Peyer's patch (tissue), 4 donors: Measurements from ENCODE around the gene MGAT3.

ENCODE experiments used
- POLR2A ChIP-seq, 2 donors: fragments of 450-650 bp; IDR thresholded peaks; one replicate each; pipeline ENCODE4 v1.5.1; 2017; ENCODE audit warnings: antibody characterized with exemption in 2 of 2, mild to moderate bottlenecking in 2 of 2, moderate library complexity in 2 of 2
- TF ChIP-seq, protein P1 (sequence below), 6 experiments: fragments of 450-650 bp in 4 of 6; fragments of 200-600 bp in 2 of 6; sonication (generic) in 1 of 6; IDR thresholded peaks; one replicate each; pipeline ENCODE4 v1.5.1; 2017 to 2019; ENCODE audit warnings: antibody characterized with exemption in 6 of 6, mild to moderate bottlenecking in 3 of 6, moderate library complexity in 1 of 6

DNA sequence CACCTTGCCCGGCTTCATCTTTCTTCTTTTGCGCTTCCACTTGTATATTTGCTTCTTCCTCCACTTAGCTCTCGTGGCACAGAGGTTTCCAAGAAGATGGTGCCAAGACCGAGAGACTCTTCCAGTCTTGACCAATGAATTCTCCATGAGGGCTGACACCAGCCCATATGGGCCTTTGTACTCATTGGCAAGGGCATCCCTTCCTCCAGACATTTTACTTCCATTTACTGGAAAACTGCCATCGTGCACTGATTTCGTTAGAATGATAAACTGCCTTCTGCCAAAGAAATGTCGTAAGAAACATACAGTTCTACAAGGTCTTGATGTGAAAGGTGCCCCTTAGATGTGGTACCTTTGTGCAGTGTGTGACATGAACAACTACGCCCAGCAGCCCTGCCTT lies 40.6 kb downstream of the MGAT3 start:
- TF ChIP-seq, protein P1, sequence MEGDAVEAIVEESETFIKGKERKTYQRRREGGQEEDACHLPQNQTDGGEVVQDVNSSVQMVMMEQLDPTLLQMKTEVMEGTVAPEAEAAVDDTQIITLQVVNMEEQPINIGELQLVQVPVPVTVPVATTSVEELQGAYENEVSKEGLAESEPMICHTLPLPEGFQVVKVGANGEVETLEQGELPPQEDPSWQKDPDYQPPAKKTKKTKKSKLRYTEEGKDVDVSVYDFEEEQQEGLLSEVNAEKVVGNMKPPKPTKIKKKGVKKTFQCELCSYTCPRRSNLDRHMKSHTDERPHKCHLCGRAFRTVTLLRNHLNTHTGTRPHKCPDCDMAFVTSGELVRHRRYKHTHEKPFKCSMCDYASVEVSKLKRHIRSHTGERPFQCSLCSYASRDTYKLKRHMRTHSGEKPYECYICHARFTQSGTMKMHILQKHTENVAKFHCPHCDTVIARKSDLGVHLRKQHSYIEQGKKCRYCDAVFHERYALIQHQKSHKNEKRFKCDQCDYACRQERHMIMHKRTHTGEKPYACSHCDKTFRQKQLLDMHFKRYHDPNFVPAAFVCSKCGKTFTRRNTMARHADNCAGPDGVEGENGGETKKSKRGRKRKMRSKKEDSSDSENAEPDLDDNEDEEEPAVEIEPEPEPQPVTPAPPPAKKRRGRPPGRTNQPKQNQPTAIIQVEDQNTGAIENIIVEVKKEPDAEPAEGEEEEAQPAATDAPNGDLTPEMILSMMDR (IDR thresholded peaks at IDR 0.05) = no peak
- no peak for TF ChIP-seq POLR2A (IDR thresholded peaks at IDR 0.05)
